GM18505 (cell line): Measurements from ENCODE around the gene RFK.

Experiments
- ATAC-seq: cut with Tn5 transposase; IDR thresholded peaks from one replicate; pipeline ENCODE4 v1.9.1; 2021; ENCODE audit not compliant: unreplicated experiment
- POLR2A ChIP-seq: IDR thresholded peaks from 4 replicates; pipeline ENCODE4 v1.6.1; 2011; ENCODE audit warnings: borderline replicate concordance; ENCODE audit not compliant: insufficient read depth, insufficient read length; ENCODE audit errors: extremely low read depth

The RFK gene

GRCh38 chr9:76354221-76354620 lies 40.0 kb downstream of the RFK start:
- no peak for ATAC-seq
- TF ChIP-seq POLR2A, result no peak

- no peak for TF ChIP-seq POLR2A
- ATAC-seq, result no peak
These were observed 40.9 kb downstream of the RFK start for GRCh38 chr9:76353280-76353679.

- no peak for TF ChIP-seq POLR2A
- ATAC-seq, result no peak
These were observed 42.1 kb downstream of the RFK start for GRCh38 chr9:76352026-76352620.

GRCh38 chr9:76351006-76351405 lies 43.2 kb downstream of the RFK start:
- no peak for TF ChIP-seq POLR2A
- no peak for ATAC-seq

GRCh38 chr9:76349865-76350264 lies 44.4 kb downstream of the RFK start:
- no peak for TF ChIP-seq POLR2A
- ATAC-seq, result no peak

- ATAC-seq, result no peak
- no peak for TF ChIP-seq POLR2A
These were observed 51.4 kb downstream of the RFK start for GRCh38 chr9:76342858-76343257.

- no peak for TF ChIP-seq POLR2A
- no peak for ATAC-seq
These were observed 52.0 kb downstream of the RFK start for GRCh38 chr9:76342201-76342600.

- TF ChIP-seq POLR2A, result no peak
- no peak for ATAC-seq
These were observed 52.6 kb downstream of the RFK start for GRCh38 chr9:76341616-76342015.

GRCh38 chr9:76338418-76338817 lies 55.8 kb downstream of the RFK start:
- no peak for ATAC-seq
- TF ChIP-seq POLR2A, result no peak

GRCh38 chr9:76336027-76336426 lies 58.2 kb downstream of the RFK start:
- ATAC-seq, result no peak
- TF ChIP-seq POLR2A, result no peak
